T47D (cell line): Measurements from ENCODE around the gene MAPK10.
"Not testable (repeated sequence)": the region's sequence is repeated elsewhere in the genome, so short reads cannot be mapped to it uniquely, and the experiment has no call there.

Source experiments
- DNase-seq, 2 experiments: peaks; one replicate each; pipeline versions ENCODE4 v3.0.0 to v3.0.0-alpha.2; 2011 to 2012; ENCODE audit warnings: low read depth in 1 of 2, low spot score in 1 of 2
- JUND ChIP-seq: IDR thresholded peaks from 2 replicates; pipeline ENCODE4 v1.6.1; 2012; ENCODE audit warnings: low read depth
- in situ Hi-C: cut with HindIII; loops from 2 replicates; pipeline ENCODE4 v1.10.0; 2016; ENCODE audit warnings: low sequenced_read_pairs, low pct_unique_long_range_greater_than_20kb

Gene MAPK10

GRCh38 chr4:85967872-85968271, 392.0 kb downstream of the MAPK10 start:
- in situ Hi-C loops, result no loop called here
- DNase-seq, result no peak
- TF ChIP-seq JUND, result no peak

DNA sequence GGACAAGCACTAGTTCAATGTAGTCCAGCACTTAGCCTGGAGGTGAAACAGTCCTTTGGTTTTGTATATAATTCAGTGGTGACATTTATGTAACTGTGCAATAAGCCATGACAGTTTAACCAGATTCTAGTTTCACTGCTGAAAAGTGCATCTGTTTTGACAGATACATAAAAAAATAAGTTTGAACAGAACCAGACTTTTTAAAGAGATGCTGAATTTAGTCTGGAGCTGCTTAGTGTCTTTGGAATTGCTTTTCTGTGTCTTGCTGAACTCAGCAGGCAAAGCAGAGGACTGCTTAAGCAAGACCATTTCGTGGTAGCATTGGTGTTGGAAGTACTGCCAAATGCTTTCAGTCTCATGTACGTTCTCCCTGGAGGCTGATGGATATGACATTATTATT, 393.5 kb downstream of the MAPK10 start:
- DNase-seq, result no peak
- TF ChIP-seq JUND, result no peak
- in situ Hi-C loops, result no loop called here

DNA sequence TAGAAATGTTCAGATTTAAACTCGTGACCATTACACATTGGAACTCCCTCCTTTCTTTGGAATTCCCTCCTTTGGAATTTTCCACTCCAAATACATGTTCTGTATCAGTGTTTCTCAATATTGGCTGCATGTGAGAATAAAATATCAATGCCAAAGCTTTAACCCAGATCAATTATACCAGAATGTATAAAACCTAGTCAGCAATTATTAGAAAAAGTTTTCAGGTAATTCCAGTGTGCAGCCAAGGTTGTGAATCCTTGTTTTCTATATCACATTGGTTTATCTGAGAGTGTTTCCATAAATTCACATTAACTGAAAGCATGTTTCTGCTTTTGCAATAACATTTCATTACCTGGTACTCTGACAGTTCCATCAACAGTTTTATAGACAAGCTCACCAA, 394.3 kb downstream of the MAPK10 start:
- no peak for TF ChIP-seq JUND
- in situ Hi-C loops, result no loop called here

GRCh38 chr4:85965017-85965416, 394.8 kb downstream of the MAPK10 start:
- in situ Hi-C loops, DNase-seq: not testable (repeated sequence)

More for the DNA sequence above, 394.3 kb downstream of the MAPK10 start:
- no peak for DNase-seq

DNA sequence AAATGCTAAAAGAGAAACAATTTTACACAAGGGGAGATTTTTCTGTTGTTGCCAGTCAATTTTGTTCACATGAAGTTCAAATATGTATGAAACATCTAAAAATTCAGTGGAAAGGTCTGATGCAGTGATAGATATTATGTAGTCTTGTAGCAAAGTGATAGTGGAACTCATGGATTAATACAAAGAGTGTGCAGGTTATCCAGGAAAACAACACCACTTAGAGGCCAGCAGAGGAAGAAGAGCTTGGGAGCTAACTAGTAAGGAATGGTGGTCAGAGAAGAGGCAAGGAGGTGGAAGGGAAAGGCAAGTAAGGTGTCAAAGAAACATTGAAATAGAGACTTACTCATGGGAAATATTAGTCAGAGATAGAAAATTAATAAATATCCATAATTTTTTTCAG, 395.6 kb downstream of the MAPK10 start:
- in situ Hi-C loops, result no loop called here

GRCh38 chr4:85963231-85963630, 396.6 kb downstream of the MAPK10 start:
- in situ Hi-C loops, result no loop called here
- TF ChIP-seq JUND, result no peak
- no peak for DNase-seq

More for the DNA sequence above, 395.6 kb downstream of the MAPK10 start:
- no peak for TF ChIP-seq JUND
- peak in 1 of 2 experiments; percentile 26 for DNase-seq

DNA sequence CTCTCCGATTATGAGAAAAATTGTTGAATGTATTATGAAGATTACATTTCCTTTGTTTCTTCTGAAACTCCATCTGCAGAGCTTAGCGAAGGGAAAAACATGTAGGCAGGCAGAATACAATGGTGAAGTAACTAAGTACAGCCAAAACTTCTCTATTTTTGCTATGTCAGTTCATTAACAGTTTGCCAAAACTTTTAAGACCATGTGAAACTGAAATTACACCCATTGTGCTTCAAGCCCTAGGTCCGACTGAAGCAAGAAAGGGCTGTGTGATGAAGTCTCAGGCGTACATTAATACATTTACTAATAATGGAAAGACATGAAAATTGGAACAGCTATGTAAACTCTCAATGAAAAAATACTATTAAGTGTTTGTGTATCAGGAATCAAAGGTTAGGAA, 398.0 kb downstream of the MAPK10 start:
- in situ Hi-C loops, result no loop called here
- no peak for TF ChIP-seq JUND
- DNase-seq, result no peak

GRCh38 chr4:85956293-85956945, 403.4 kb downstream of the MAPK10 start:
- DNase-seq, result no peak
- in situ Hi-C loops, result no loop called here
- TF ChIP-seq JUND, result no peak

DNA sequence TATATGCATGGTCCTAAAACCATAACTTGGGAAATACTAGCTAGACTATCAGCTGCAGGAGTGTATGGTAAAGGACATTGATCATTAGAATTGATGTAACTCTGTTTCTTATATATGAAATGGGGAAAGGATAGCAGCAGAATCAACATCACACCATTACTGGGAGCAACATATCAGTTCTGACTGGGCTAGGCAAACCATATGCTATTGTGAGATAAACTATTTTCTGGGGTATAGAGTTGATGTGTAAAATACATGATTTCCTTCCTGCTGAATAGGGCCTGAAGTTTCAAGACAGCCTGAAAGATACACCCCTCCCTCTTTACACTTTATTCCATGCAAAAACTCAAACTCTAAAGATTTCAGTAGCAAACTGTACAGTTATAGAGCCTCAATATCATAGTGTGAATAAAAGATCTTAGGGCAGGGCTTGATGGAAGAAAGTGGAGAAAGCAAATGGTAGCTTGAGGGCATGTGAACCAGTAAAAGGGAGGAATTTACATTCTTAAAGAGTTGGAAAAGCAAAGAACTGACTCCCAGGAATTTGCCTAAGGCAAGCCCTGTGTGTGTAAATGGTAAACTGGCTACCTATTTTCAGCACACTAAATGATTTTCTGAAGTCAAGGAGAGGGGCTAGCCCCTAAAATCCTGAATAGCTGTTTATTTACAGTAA, 404.1 kb downstream of the MAPK10 start:
- in situ Hi-C loops, result no loop called here
- peak in 1 of 2 experiments; percentile 64 for DNase-seq
- TF ChIP-seq JUND, result no peak

- TF ChIP-seq JUND, result no peak
- DNase-seq, result no peak
- in situ Hi-C loops, result no loop called here
Measured at GRCh38 chr4:85953651-85954018, 406.2 kb downstream of the MAPK10 start.

GRCh38 chr4:85952972-85953650, 406.7 kb downstream of the MAPK10 start:
- no peak for TF ChIP-seq JUND
- in situ Hi-C loops, result no loop called here
- no peak for DNase-seq

DNA sequence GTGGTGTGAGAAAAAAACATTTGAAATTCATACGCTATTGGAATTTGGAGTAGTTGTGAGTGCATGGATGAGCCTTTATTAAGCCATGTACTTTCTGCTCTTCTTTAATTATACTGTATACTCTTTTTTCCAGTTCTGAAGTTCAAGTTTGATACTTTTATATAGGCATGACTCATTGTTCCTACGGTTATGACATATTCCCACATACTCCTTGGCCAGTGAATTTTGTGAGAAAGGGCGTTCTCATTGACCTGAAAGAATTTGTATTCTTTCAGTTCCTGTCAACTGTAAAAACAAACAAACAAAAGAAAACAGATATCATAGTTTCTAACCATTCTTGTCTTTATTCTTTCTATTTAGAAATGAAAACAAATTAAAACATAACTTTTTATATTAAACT, 407.3 kb downstream of the MAPK10 start:
- DNase-seq, result no peak
- in situ Hi-C loops, result no loop called here
- TF ChIP-seq JUND, result no peak

- in situ Hi-C loops, result no loop called here
- no peak for DNase-seq
- TF ChIP-seq JUND, result no peak
Measured at GRCh38 chr4:85951099-85951498, 408.8 kb downstream of the MAPK10 start.
